HG03060 (cell line): Measurements from ENCODE around the gene TNS1.

Source experiments
- ATAC-seq: cut with Tn5 transposase; IDR thresholded peaks from one replicate; pipeline ENCODE4 v1.9.1; 2021; ENCODE audit warnings: low read depth, moderate number of reproducible peaks; ENCODE audit not compliant: unreplicated experiment

The TNS1 gene

GRCh38 chr2:217761645-217762277, 241.0 kb downstream of the TNS1 start:
- ATAC-seq = no peak

GRCh38 chr2:217759991-217760390, 242.8 kb downstream of the TNS1 start:
- no peak for ATAC-seq

GRCh38 chr2:217757108-217757463, 245.7 kb downstream of the TNS1 start:
- ATAC-seq = no peak

GRCh38 chr2:217756375-217757107, 246.3 kb downstream of the TNS1 start:
- ATAC-seq = no peak

GRCh38 chr2:217755027-217755745, 247.6 kb downstream of the TNS1 start:
- ATAC-seq = no peak

- no peak for ATAC-seq
Observed at GRCh38 chr2:217753460-217754200, 249.2 kb downstream of the TNS1 start.

GRCh38 chr2:217752714-217753459, 249.9 kb downstream of the TNS1 start:
- no peak for ATAC-seq

- ATAC-seq = no peak
Observed at GRCh38 chr2:217751952-217752351, 250.8 kb downstream of the TNS1 start.

GRCh38 chr2:217751192-217751591, 251.6 kb downstream of the TNS1 start:
- ATAC-seq = no peak
